Nephron progenitor cell (in vitro differentiated cells): ENCODE results near the gene GABRB3.

Experiments
- DNase-seq: peaks from one replicate; pipeline ENCODE4 v3.0.0; 2021
- H3K27ac Mint-ChIP-seq: 2 replicates; pipeline ENCODE4 v1.8.0; 2021; ENCODE audit warnings: mild to moderate bottlenecking, moderate library complexity, mixed read lengths
- H3K27me3 Mint-ChIP-seq: 2 replicates; pipeline ENCODE4 v1.8.0; 2021; ENCODE audit warnings: mild to moderate bottlenecking, low read depth, mixed read lengths; ENCODE audit not compliant: poor library complexity
- H3K36me3 Mint-ChIP-seq: 2 replicates; pipeline ENCODE4 v1.8.0; 2021; ENCODE audit warnings: low read depth, mixed read lengths
- H3K4me1 Mint-ChIP-seq: 2 replicates; pipeline ENCODE4 v1.8.0; 2021; ENCODE audit warnings: mixed read lengths
- H3K4me3 Mint-ChIP-seq: 2 replicates; pipeline ENCODE4 v1.8.0; 2021; ENCODE audit warnings: mild to moderate bottlenecking, moderate library complexity, mixed read lengths
- H3K9me3 Mint-ChIP-seq: 2 replicates; pipeline ENCODE4 v1.8.0; 2021; ENCODE audit warnings: mild to moderate bottlenecking, moderate library complexity, mixed read lengths
- TF ChIP-seq, protein P1 (sequence below): fragments of 200-600 bp; sonication (generic); IDR thresholded peaks from 2 replicates; pipeline ENCODE4 v1.5.0; 2021; ENCODE audit warnings: antibody characterized with exemption

The GABRB3 gene

DNA sequence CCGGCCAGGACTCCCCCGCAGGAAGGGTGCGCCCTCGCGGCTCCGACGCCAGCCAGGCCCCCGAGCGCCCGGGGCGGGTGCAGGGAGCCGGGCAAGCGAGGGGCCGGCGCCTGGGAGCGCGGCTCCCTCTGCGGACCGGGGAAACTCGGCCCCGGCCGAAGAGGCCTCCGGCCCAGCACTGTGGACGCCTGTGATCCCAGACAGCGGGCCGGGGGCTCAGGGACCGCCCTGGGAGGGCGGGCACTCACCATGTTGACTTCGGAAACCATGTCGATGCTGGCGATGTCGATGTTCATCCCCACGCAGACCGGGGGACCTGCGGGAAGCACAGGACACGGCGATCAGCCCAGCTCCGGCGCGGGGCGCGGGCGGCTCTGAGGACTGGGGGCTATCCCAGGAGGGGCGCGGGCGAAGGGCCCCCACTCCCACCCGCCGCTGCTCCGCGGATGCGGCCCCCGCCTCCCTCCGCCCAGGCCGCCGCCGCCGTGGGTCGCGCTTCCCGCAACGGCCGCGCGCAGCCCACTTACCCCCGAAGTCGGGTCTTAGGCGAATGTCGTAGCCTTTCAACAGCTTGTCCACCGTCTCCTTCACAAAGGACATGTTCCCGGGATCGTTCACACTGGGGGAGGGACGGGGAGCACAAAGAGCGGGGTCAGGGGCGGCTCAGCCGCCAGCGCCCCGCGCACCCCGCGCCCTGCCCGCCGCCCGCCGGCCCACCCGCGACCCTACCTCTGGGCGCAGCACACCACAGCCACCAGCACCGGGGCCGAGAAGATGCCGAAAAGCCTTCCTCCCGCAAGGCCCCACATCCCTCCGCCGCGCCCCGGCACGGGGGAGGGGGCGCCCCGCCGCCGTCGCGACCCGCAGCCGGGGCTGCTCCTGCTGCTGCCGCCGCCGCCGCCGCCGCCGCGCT, at the start of gene GABRB3:
Gene GABRB3 (minus strand): TSS at position 913 of the 913 bp plus-strand sequence.
- Mint-ChIP-seq H3K27ac (no peak within 1 kb of the TSS), H3K4me1 (peaks cover 14% of the 10 kb centered on the region), H3K9me3 (no peaks in the 10 kb centered on the region), H3K27me3 (peaks cover 52% of the 10 kb centered on the region), H3K4me3 (peak within 1 kb of the TSS; percentile 93), H3K36me3 (no peaks in the 10 kb centered on the region)
- peak; percentile 52 for DNase-seq
- TF ChIP-seq, protein P1, sequence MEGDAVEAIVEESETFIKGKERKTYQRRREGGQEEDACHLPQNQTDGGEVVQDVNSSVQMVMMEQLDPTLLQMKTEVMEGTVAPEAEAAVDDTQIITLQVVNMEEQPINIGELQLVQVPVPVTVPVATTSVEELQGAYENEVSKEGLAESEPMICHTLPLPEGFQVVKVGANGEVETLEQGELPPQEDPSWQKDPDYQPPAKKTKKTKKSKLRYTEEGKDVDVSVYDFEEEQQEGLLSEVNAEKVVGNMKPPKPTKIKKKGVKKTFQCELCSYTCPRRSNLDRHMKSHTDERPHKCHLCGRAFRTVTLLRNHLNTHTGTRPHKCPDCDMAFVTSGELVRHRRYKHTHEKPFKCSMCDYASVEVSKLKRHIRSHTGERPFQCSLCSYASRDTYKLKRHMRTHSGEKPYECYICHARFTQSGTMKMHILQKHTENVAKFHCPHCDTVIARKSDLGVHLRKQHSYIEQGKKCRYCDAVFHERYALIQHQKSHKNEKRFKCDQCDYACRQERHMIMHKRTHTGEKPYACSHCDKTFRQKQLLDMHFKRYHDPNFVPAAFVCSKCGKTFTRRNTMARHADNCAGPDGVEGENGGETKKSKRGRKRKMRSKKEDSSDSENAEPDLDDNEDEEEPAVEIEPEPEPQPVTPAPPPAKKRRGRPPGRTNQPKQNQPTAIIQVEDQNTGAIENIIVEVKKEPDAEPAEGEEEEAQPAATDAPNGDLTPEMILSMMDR, result no peak

DNA sequence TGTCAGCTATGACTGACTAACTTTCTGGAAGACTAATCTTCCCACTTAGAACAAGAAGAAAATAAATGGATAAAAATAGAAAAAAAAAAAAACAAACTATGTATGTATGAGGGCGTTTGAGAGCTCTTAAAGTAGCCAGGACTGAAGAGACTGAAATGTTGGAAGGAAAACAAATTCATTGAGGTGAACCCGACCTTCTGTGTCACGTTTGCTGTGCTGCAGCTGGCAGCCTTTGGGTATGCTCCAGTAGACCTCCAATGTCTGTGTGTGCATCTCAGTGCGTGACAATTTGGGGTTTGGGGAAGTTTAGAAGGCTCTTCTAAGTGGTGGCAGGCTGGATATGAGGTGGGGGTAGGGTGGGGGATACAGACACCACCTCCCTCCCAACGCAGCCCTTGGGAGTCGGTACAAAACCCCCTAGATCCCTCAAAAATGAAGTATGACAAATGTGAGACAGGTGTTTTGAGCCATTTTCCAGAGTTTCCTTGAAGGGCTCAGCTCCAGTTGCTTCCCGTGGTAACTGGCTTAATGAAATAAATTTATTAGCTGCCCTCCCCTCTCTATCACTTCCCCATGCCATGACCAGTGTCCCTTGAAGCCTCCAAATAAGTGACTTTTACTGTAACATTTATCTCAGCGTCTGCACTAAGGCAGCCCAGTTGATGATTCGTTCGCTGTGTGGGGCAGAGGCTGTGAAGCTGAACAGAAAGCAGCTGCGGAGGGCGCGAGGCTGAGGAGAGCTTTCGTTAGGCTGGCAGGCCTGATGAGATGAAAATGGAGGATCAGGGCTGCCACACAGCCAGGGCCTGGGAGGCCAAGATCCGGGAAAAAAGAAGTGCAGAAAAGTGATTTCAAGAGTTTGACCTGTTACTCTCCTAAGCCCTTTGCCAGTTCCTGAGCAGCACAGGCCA, 34.9 kb upstream of the GABRB3 start:
- no peaks in the 10 kb centered on the region for H3K27me3 Mint-ChIP-seq
- DNase-seq, result no peak
- TF ChIP-seq, protein P1, result no peak
- H3K36me3 Mint-ChIP-seq, result no peaks in the 10 kb centered on the region
- peak overlapping the region; percentile 79 for H3K27ac Mint-ChIP-seq
- no peak overlapping the region for H3K4me3 Mint-ChIP-seq
- no peaks in the 10 kb centered on the region for H3K4me1 Mint-ChIP-seq
- peaks cover 36% of the 10 kb centered on the region for H3K9me3 Mint-ChIP-seq

DNA sequence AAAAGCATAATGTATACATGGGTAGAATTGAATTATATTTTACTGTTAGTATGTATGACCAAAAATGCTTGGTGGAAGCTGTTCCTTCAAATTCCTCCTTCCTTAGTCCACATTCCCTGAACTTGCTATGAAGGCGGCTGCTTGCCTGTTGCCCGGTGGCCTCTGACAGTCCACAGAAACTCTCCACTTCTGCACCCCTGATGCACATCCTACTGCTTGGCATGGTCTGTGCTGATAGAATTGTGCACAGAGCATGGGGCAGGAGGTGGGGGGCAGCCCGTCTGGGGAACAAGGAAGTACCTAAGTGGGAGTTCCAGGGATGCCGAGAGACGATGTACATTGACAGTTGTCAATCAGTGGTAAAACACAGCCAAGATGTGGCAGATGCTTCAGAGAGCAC, 33.7 kb upstream of the GABRB3 start:
- TF ChIP-seq, protein P1, result no peak
- Mint-ChIP-seq H3K9me3 (peaks cover 24% of the 10 kb centered on the region), H3K36me3 (no peaks in the 10 kb centered on the region)

DNA sequence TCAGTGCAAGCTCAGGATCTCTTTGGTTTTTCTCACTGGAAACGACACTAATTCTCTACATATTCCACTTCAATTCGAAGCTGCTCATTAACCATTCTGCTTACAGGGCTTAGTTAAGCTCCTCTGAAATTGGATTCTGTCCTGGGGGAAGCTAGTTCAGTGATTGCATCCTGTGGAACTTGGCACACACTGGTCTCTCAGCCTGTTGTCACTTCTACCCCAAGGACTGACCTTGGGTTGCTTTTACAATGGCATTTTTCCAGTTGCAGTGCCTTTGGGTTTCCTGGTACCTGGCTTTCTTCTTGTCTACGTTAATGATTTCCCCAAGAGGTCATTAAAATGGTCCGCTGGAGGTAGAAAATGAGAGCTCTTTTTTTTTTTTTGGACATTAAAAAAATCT, 33.3 kb upstream of the GABRB3 start:
- H3K9me3 Mint-ChIP-seq, result peaks cover 20% of the 10 kb centered on the region
- H3K4me1 Mint-ChIP-seq, result no peaks in the 10 kb centered on the region
- TF ChIP-seq, protein P1, result no peak
- no peak overlapping the region for H3K4me3 Mint-ChIP-seq
- no peak overlapping the region for H3K27ac Mint-ChIP-seq
- no peak for DNase-seq
- no peaks in the 10 kb centered on the region for H3K27me3 Mint-ChIP-seq
- no peaks in the 10 kb centered on the region for H3K36me3 Mint-ChIP-seq

More for the DNA sequence above, 33.7 kb upstream of the GABRB3 start:
- H3K27ac Mint-ChIP-seq, result no peak overlapping the region
- no peaks in the 10 kb centered on the region for H3K27me3 Mint-ChIP-seq
- no peak overlapping the region for H3K4me3 Mint-ChIP-seq
- no peaks in the 10 kb centered on the region for H3K4me1 Mint-ChIP-seq
- DNase-seq, result no peak

DNA sequence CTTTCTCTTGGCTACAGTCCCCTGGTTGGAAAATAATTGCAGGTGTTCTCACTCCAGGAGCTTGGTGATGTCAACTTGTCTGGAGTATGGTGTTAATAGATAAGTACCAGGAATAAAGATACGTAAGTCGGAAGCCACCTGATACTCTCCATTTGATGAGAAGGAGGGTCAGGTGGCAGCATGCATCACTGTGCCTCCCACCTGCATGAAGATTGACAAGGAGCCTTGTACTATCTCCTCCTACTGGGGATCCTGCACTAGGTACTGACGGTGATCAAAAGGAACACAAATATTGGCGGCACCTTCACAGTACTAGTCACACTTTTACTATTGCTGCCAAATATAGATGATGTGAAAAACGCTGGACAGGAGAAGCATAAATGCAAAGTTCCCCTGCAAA, 32.6 kb upstream of the GABRB3 start:
- Mint-ChIP-seq H3K4me1 (no peaks in the 10 kb centered on the region), H3K27ac (no peak overlapping the region), H3K36me3 (no peaks in the 10 kb centered on the region), H3K9me3 (peaks cover 14% of the 10 kb centered on the region), H3K4me3 (no peak overlapping the region), H3K27me3 (no peaks in the 10 kb centered on the region)
- TF ChIP-seq, protein P1, result no peak
- DNase-seq, result no peak
